Retinal pigment epithelial cell (primary cell): ENCODE measurements around the gene CRIP2.
A peak's percentile ranks its signal among the peaks of the same experiment; 100 is the strongest.

ENCODE experiments used
- DNase-seq: peaks from one replicate; pipeline ENCODE4 v3.0.0-alpha.2; 2010; ENCODE audit warnings: low read depth
- H3K4me3 ChIP-seq: 2 replicates; pipeline ENCODE4 v1.5.1; 2011; ENCODE audit warnings: mild to moderate bottlenecking, low read length, control low read depth, moderate library complexity
- CTCF ChIP-seq: conservative IDR thresholded peaks from 2 replicates; pipeline ENCODE4 v1.5.1; 2011; ENCODE audit warnings: low read depth, low read length, control low read depth, inconsistent platforms

Gene CRIP2

GRCh38 chr14:105490267-105490571 lies 15.6 kb downstream of the CRIP2 start:
- peak overlapping the region; percentile 53 for H3K4me3 ChIP-seq
- TF ChIP-seq CTCF: no peak
- DNase-seq: no peak

- peak; percentile 100 for DNase-seq
- peak; percentile 61 for TF ChIP-seq CTCF
- peak within 1 kb of the TSS; percentile 55 for H3K4me3 ChIP-seq
These were observed 16.1 kb downstream of the CRIP2 start, which contains the start of gene TEDC1 for GRCh38 chr14:105490572-105491365. TSS of gene TEDC1 (plus strand) at chr14:105491246. CDS start at chr14:105491376, 130 bp downstream.

GRCh38 chr14:105491366-105491973 lies 16.8 kb downstream of the CRIP2 start:
- no peak for TF ChIP-seq CTCF
- no peak for DNase-seq
- peak overlapping the region; percentile 55 for H3K4me3 ChIP-seq

- DNase-seq: no peak
- H3K4me3 ChIP-seq: no peak overlapping the region
- TF ChIP-seq CTCF: no peak
These were observed 17.7 kb downstream of the CRIP2 start for GRCh38 chr14:105492031-105492970.

- no peak for DNase-seq
- H3K4me3 ChIP-seq: no peak overlapping the region
- no peak for TF ChIP-seq CTCF
These were observed 18.6 kb downstream of the CRIP2 start for GRCh38 chr14:105492971-105493871.

GRCh38 chr14:105493921-105494605 lies 19.4 kb downstream of the CRIP2 start:
- DNase-seq: no peak
- no peak overlapping the region for H3K4me3 ChIP-seq
- TF ChIP-seq CTCF: no peak
